Measurements from ENCODE around the gene HEY2. TPM values are rescaled to one million over a fixed set of nuclear protein-coding genes. Genes with fewer than 3 reads are reported as not detected.
A peak's percentile ranks its signal among the peaks of the same experiment; 100 is the strongest.

The HEY2 gene
- total RNA-seq, 1 donor from 2014 or later: 0.98 TPM

DNA sequence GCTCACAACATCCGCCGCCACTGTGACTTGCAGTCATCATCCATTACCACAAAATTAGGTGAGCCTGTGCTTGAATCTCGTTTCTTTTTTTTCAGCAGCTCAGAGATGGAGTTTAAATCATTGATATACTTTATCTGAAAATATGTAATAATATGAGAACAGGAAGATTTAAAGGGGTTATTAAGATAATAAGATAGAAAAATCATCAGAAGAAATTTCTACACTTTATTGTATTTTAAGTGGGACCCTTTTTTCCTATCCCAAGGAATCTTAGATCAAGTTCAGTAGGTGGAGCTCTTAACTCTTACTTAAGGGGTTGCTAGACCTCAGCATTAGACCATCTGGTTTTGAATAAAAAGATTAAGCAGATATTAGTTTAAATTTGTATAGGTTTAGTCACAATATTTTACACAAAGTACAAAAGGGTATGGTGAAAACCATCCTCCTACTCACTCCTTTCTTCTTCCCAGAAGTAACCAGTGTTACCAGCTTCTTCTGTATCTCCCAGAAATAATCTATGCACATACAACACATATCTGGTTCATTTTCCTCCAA is 32.0 kb downstream of the HEY2 start:
- DNase-seq (ENCODE audit: extremely low spot score in 2 of 2): no peak
- Histone ChIP-seq H3K27ac (peak overlapping the region; percentile 86), H3K27me3 (no peaks in the 10 kb centered on the region), H3K4me1 (peaks cover 8% of the 10 kb centered on the region), H3K9me3 (no peaks in the 10 kb centered on the region), H3K36me3 (no peaks in the 10 kb centered on the region), H3K4me3 (peak overlapping the region; percentile 59 to 70)
- intact Hi-C loops (cut with DNase I): loop anchor here (5.0 kb wide), 1 partner anchor 176 kb away; the partner anchor contains the start of gene HINT3
- no peak for TF ChIP-seq POLR2AphosphoS5 (IDR thresholded peaks at IDR 0.05; ENCODE audit: insufficient read depth in 1 of 2, low read depth in 1 of 2)
- TF ChIP-seq, protein P1, sequence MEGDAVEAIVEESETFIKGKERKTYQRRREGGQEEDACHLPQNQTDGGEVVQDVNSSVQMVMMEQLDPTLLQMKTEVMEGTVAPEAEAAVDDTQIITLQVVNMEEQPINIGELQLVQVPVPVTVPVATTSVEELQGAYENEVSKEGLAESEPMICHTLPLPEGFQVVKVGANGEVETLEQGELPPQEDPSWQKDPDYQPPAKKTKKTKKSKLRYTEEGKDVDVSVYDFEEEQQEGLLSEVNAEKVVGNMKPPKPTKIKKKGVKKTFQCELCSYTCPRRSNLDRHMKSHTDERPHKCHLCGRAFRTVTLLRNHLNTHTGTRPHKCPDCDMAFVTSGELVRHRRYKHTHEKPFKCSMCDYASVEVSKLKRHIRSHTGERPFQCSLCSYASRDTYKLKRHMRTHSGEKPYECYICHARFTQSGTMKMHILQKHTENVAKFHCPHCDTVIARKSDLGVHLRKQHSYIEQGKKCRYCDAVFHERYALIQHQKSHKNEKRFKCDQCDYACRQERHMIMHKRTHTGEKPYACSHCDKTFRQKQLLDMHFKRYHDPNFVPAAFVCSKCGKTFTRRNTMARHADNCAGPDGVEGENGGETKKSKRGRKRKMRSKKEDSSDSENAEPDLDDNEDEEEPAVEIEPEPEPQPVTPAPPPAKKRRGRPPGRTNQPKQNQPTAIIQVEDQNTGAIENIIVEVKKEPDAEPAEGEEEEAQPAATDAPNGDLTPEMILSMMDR (IDR thresholded peaks at IDR 0.05): no peak
- TF ChIP-seq POLR2A (IDR thresholded peaks at IDR 0.05): no peak

DNA sequence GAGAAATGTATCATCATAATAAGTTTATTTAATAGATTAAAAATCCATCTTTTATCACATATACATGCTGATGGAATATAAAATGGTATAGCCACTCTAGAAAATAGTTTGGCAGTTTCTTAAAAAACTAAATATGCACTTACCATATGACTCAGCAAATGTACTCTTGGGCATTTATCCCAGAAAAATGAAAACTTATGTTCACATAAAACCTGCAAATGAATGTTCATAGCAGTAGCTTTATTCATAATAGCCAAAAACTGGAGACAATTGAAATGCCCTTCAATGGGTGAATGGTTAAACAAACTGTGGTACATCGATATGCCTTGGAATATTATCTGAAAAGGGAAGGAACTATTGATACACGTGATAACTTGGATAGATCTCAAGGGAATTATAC is 34.9 kb downstream of the HEY2 start:
- DNase-seq (ENCODE audit: extremely low spot score in 2 of 2): no peak
- H3K4me3 ChIP-seq: no peak overlapping the region
- TF ChIP-seq POLR2A (IDR thresholded peaks at IDR 0.05) (no peak), POLR2AphosphoS5 (IDR thresholded peaks at IDR 0.05; ENCODE audit: insufficient read depth in 1 of 2, low read depth in 1 of 2) (no peak)
- TF ChIP-seq, protein P1 (IDR thresholded peaks at IDR 0.05): no peak
- no peaks in the 10 kb centered on the region for H3K36me3 ChIP-seq
- intact Hi-C loops (cut with DNase I): loop anchor here (5.0 kb wide), 1 partner anchor 173 kb away; the partner anchor contains the start of gene HINT3
- H3K27me3 ChIP-seq: no peaks in the 10 kb centered on the region
- H3K27ac ChIP-seq: no peak overlapping the region
- no peaks in the 10 kb centered on the region for H3K9me3 ChIP-seq
- peaks cover 15% of the 10 kb centered on the region for H3K4me1 ChIP-seq

- Histone ChIP-seq H3K4me1 (peaks cover 30% of the 10 kb centered on the region), H3K27me3 (no peaks in the 10 kb centered on the region), H3K36me3 (no peaks in the 10 kb centered on the region), H3K4me3 (no peak overlapping the region), H3K9me3 (no peaks in the 10 kb centered on the region), H3K27ac (no peak overlapping the region)
- no peak for DNase-seq (ENCODE audit: extremely low spot score in 2 of 2)
- intact Hi-C loops (cut with DNase I): no loop called here
- TF ChIP-seq, protein P1 (IDR thresholded peaks at IDR 0.05): no peak
- no peak for TF ChIP-seq POLR2A (IDR thresholded peaks at IDR 0.05)
- no peak for TF ChIP-seq POLR2AphosphoS5 (IDR thresholded peaks at IDR 0.05; ENCODE audit: insufficient read depth in 1 of 2, low read depth in 1 of 2)
These were observed 38.4 kb downstream of the HEY2 start for GRCh38 chr6:125787791-125788190.

GRCh38 chr6:125789167-125789566 is 39.7 kb downstream of the HEY2 start:
- no peak for DNase-seq (ENCODE audit: extremely low spot score in 2 of 2)
- Histone ChIP-seq H3K36me3 (no peaks in the 10 kb centered on the region), H3K4me1 (peaks cover 44% of the 10 kb centered on the region), H3K4me3 (no peak overlapping the region), H3K9me3 (no peaks in the 10 kb centered on the region), H3K27me3 (no peaks in the 10 kb centered on the region), H3K27ac (peak overlapping the region; percentile 97)
- intact Hi-C loops (cut with DNase I): no loop called here
- no peak for TF ChIP-seq POLR2AphosphoS5 (IDR thresholded peaks at IDR 0.05; ENCODE audit: insufficient read depth in 1 of 2, low read depth in 1 of 2)
- TF ChIP-seq, protein P1 (IDR thresholded peaks at IDR 0.05): no peak
- TF ChIP-seq POLR2A (IDR thresholded peaks at IDR 0.05): no peak

GRCh38 chr6:125789576-125790357 is 40.3 kb downstream of the HEY2 start:
- peak in 1 of 2 donors; percentile 90 for DNase-seq (ENCODE audit: extremely low spot score in 2 of 2)
- peak overlapping the region; percentile 97 for H3K27ac ChIP-seq
- H3K27me3 ChIP-seq: no peaks in the 10 kb centered on the region
- intact Hi-C loops (cut with DNase I): no loop called here
- H3K36me3 ChIP-seq: no peaks in the 10 kb centered on the region
- H3K9me3 ChIP-seq: no peaks in the 10 kb centered on the region
- peaks cover 45% of the 10 kb centered on the region for H3K4me1 ChIP-seq
- TF ChIP-seq, protein P1 (IDR thresholded peaks at IDR 0.05): no peak
- no peak for TF ChIP-seq POLR2A (IDR thresholded peaks at IDR 0.05)
- peak in 1 of 2 donors; percentile 39 for TF ChIP-seq POLR2AphosphoS5 (IDR thresholded peaks at IDR 0.05; ENCODE audit: insufficient read depth in 1 of 2, low read depth in 1 of 2)
- H3K4me3 ChIP-seq: peak overlapping the region; percentile 88 to 94
